Neutrophil (primary cell): ENCODE data around the gene TRIM17.

ENCODE experiments used
- H3K27ac ChIP-seq: fragments of 200-600 bp; sonication (generic); 2 replicates; pipeline ENCODE4 v1.5.1; 2016; ENCODE audit warnings: mild to moderate bottlenecking, moderate library complexity
- H3K27me3 ChIP-seq: fragments of 200-600 bp; sonication (generic); 2 replicates; pipeline ENCODE4 v1.6.0; 2016; ENCODE audit warnings: mild to moderate bottlenecking
- H3K36me3 ChIP-seq: fragments of 200-600 bp; sonication (generic); 2 replicates; pipeline ENCODE4 v1.5.1; 2017
- H3K4me1 ChIP-seq, 2 experiments: fragments of 200-600 bp in 1 of 2; sonication (generic) in 1 of 2; 1 replicate in 1 of 2; 2 replicates in 1 of 2; pipeline versions ENCODE4 v1.5.1 to v1.6.1; 2013 to 2016; ENCODE audit warnings: low read depth in 1 of 2, low read length in 1 of 2, mild to moderate bottlenecking in 1 of 2, moderate library complexity in 1 of 2; ENCODE audit not compliant: control insufficient read depth in 1 of 2, insufficient read depth in 1 of 2
- H3K4me3 ChIP-seq, 2 experiments: fragments of 200-600 bp in 1 of 2; sonication (generic) in 1 of 2; 1 replicate in 1 of 2; 2 replicates in 1 of 2; pipeline ENCODE4 v1.5.1; 2013 to 2016; ENCODE audit warnings: low read depth in 1 of 2, low read length in 1 of 2, mild to moderate bottlenecking in 1 of 2, moderate library complexity in 1 of 2
- H3K9me3 ChIP-seq: fragments of 200-600 bp; sonication (generic); 2 replicates; pipeline ENCODE4 v1.5.1; 2016
- TF ChIP-seq, protein P1 (sequence below): fragments of 200-600 bp; sonication (generic); IDR thresholded peaks from 2 replicates; pipeline ENCODE4 v1.5.1; 2016; ENCODE audit warnings: antibody characterized with exemption

The TRIM17 gene

DNA sequence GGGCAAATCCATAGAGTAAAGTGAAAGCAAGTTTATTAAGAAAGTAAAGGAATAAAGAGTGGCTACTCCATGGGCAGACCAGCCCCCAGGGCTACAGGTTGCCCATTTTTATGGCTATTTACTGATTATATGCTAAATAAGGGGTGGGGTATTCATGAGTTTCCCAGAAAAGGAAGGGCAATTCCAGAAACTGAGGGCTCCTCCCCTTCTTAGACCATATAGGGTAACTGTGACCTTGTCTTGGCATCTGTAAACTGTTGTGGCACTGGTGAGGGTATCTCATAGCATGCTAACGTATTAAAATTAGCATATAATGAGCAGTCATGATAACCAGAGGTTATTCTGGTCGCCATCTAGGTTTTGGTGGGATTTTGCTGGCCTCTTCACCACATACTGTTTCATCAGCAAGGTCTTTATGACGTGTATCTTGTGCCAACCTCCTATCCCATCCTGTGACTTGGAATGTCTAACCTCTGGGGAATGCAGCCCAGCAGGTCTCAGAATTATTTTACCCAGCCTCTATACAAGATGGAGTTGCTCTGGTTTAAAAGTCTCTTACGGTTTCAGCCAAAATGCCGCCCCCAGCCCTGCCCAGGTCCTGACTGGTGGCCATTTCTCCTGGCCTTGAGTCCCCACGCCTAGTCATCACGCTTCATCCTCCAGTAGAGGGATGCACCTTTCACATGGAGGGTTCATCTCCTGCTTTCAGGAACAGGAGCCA, 982 bp upstream of the TRIM17 start:
- H3K9me3 ChIP-seq = no peaks in the 10 kb centered on the region
- TF ChIP-seq, protein P1, sequence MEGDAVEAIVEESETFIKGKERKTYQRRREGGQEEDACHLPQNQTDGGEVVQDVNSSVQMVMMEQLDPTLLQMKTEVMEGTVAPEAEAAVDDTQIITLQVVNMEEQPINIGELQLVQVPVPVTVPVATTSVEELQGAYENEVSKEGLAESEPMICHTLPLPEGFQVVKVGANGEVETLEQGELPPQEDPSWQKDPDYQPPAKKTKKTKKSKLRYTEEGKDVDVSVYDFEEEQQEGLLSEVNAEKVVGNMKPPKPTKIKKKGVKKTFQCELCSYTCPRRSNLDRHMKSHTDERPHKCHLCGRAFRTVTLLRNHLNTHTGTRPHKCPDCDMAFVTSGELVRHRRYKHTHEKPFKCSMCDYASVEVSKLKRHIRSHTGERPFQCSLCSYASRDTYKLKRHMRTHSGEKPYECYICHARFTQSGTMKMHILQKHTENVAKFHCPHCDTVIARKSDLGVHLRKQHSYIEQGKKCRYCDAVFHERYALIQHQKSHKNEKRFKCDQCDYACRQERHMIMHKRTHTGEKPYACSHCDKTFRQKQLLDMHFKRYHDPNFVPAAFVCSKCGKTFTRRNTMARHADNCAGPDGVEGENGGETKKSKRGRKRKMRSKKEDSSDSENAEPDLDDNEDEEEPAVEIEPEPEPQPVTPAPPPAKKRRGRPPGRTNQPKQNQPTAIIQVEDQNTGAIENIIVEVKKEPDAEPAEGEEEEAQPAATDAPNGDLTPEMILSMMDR = no peak
- H3K4me3 ChIP-seq = no peak overlapping the region
- H3K27ac ChIP-seq = no peak overlapping the region
- no peaks in the 10 kb centered on the region for H3K36me3 ChIP-seq
- H3K4me1 ChIP-seq = peaks cover 0 to 6% of the 10 kb centered on the region in 2 experiments
- H3K27me3 ChIP-seq = peaks cover 93% of the 10 kb centered on the region

GRCh38 chr1:228417061-228417460, 400 bp upstream of the TRIM17 start:
- H3K4me3 ChIP-seq = no peak overlapping the region
- TF ChIP-seq, protein P1 = no peak
- H3K27ac ChIP-seq = no peak overlapping the region
- no peaks in the 10 kb centered on the region for H3K9me3 ChIP-seq
- peaks cover 87% of the 10 kb centered on the region for H3K27me3 ChIP-seq
- H3K4me1 ChIP-seq = peaks cover 0 to 6% of the 10 kb centered on the region in 2 experiments
- no peaks in the 10 kb centered on the region for H3K36me3 ChIP-seq

DNA sequence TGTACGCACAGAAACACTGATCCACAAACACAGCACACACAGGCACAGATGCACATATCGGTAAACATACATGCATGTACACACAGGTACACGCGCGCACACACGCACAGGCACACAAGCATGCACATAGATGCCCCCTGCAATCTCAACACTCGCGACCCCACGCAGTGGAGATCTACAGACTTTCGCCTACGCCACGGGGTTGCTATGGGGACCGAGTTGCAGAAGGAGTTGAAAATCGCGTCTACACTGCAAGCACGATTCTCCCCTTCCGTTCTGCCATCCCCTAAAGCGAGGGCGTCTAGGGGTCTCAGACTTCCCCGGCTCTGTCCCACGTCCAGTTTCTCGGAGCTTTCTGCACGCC, 826 bp downstream of the TRIM17 start:
- Histone ChIP-seq H3K4me3 (no peak overlapping the region), H3K9me3 (no peaks in the 10 kb centered on the region), H3K36me3 (peaks cover 6% of the 10 kb centered on the region), H3K27me3 (peaks cover 75% of the 10 kb centered on the region), H3K27ac (no peak overlapping the region), H3K4me1 (peaks cover 0 to 6% of the 10 kb centered on the region in 2 experiments)
- TF ChIP-seq, protein P1 = no peak

DNA sequence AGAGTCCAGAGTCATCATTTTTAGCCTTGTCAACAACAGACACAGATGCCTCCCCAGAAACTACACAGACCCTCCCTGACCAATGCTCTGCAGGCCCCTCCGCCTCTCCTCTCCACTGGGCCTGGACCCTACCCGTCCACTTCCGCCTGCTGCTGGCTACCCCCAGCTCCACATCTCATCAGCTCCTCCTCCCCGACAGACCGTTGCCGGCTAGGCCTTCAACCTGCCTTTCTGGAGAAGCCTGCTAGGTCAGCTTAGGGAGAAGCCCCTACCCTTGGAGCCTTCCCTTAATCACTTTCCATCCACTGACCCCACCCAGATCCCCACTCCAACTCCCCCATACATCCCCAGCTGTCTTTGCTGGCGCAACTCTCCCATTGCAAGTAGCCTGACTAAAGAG, 1.4 kb downstream of the TRIM17 start:
- Histone ChIP-seq H3K9me3 (no peaks in the 10 kb centered on the region), H3K4me1 (peaks cover 0 to 6% of the 10 kb centered on the region in 2 experiments), H3K36me3 (peaks cover 12% of the 10 kb centered on the region), H3K4me3 (no peak overlapping the region), H3K27me3 (peaks cover 69% of the 10 kb centered on the region), H3K27ac (no peak overlapping the region)
- TF ChIP-seq, protein P1 = no peak

DNA sequence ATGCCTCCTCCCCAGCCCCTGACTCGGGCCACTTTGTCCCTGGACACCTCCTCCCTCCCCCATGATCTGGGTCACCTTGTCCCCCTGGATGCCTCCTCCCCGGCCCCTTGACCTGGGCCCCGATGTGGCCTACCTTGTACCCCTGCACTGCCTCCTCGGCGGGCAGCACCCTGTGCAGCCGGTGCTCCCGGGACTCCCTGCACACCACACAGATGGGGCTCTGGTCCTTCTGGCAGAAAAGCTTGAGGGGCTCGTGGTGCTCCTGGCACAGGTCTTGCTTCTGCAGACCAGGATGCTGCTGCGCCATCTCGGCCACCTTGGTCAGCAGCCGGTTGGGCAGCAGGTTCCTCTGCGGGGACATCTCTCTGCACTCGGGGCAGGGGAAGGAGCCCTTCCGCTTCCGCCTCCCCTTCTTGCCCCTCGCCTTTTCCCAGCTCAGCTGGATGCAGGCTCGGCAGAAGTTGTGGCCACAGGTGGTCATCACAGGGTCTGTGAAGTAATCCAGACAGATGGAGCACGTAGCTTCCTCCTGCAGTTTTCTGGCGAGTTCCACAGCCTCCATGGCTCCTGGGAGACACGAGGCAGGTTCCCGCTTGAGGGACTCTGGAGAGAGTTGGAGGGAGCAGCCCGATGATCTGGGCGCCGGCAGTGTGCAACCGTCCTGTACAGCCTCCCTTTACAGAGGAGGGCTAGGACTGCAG, 2.0 kb downstream of the TRIM17 start:
- H3K27me3 ChIP-seq = peaks cover 63% of the 10 kb centered on the region
- H3K9me3 ChIP-seq = no peaks in the 10 kb centered on the region
- H3K4me1 ChIP-seq = peaks cover 0 to 6% of the 10 kb centered on the region in 2 experiments
- H3K36me3 ChIP-seq = peaks cover 14% of the 10 kb centered on the region
- no peak overlapping the region for H3K4me3 ChIP-seq
- H3K27ac ChIP-seq = no peak overlapping the region
- TF ChIP-seq, protein P1 = no peak
